ENCODE results near the gene HSPA12B. TPM values are rescaled to one million over a fixed set of nuclear protein-coding genes. Genes with fewer than 3 reads are reported as not detected.
A peak's percentile ranks its signal among the peaks of the same experiment; 100 is the strongest.

Gene HSPA12B
- total RNA-seq, 3 donors from 2014 or later (not counting 1 experiment from before 2014, with no cell fraction given) = not detected

DNA sequence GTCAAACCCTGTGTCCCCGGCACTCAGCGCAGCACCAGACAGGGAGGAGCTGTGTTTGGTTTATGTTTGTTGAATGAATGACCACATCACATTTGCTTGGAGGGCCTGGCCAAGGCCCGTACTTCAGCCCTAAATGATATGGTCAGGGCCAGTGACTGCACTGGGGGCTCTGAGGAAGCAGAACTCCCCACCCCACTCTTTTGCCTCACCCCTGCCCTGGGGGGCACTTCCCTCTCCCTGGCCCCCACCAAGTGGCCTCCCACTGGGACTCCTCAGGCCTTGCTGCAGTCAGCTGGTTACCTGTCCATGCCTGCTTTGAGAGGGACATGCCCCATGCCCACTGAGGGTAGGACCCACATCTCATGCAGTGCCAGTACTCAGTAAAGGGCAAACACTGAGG lies 32.2 kb downstream of the HSPA12B start:
- ATAC-seq = no peak
- H3K4me3 Mint-ChIP-seq = no peak overlapping the region
- H3K4me1 Mint-ChIP-seq = peaks cover 5 to 33% of the 10 kb centered on the region in 2 donors

DNA sequence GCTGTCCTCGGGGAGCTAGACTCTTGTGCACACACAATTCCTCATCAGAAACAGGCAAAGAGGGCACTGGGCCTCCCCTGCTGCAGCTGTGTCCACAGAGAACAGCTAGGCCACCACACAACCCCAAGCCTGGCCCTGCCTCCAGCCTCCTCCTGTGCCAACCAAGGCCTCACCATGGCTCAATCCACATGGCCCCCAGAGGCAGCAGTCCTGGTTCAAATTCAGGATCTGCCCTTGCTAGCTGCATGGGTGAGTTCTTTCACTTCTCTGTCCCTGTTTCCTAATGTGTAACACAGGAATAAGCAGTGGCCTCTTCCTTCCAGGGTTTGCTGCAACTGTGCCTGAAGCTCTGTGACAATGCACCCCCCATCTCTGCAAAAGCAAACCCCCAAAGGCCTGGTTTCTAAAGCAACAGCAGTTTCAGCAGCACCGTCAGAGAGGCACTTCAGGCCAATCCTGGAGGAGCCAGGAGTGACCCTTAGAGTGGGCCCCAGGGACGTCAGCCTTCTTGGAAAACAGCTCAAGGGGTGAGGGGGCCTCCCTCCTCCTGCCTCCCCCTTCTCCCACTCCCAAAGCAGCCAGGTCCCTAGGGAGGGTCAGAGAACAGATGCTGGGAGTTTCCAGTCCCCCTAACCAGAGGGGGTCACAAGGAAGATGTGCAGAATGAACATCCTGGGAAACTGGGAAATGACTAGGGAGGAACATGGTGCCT lies 32.8 kb downstream of the HSPA12B start:
- no peak for DNase-seq
- Mint-ChIP-seq H3K27me3 (ENCODE audit: low read depth in 2 of 2) (no peaks in the 10 kb centered on the region), H3K36me3 (no peaks in the 10 kb centered on the region), H3K4me1 (peaks cover 5 to 33% of the 10 kb centered on the region in 2 donors), H3K27ac (no peak overlapping the region), H3K4me3 (no peak overlapping the region), H3K9me3 (no peaks in the 10 kb centered on the region)
- WGBS (ENCODE audit: insufficient coverage) = 95% methylated on average over 3 of the region's 3 CpGs
- no peaks in the 10 kb centered on the region for H3K27me3 ChIP-seq (ENCODE audit: control insufficient read depth, insufficient read depth, low read length)
- H3K4me1 ChIP-seq (ENCODE audit: control insufficient read depth, insufficient read depth, low read length) = peaks cover 45% of the 10 kb centered on the region
- H3K4me3 ChIP-seq (ENCODE audit: low read length) = no peak overlapping the region
- no peak for ATAC-seq
- no peak overlapping the region for H3K27ac ChIP-seq (ENCODE audit: low read length)
- TF ChIP-seq, protein P1, sequence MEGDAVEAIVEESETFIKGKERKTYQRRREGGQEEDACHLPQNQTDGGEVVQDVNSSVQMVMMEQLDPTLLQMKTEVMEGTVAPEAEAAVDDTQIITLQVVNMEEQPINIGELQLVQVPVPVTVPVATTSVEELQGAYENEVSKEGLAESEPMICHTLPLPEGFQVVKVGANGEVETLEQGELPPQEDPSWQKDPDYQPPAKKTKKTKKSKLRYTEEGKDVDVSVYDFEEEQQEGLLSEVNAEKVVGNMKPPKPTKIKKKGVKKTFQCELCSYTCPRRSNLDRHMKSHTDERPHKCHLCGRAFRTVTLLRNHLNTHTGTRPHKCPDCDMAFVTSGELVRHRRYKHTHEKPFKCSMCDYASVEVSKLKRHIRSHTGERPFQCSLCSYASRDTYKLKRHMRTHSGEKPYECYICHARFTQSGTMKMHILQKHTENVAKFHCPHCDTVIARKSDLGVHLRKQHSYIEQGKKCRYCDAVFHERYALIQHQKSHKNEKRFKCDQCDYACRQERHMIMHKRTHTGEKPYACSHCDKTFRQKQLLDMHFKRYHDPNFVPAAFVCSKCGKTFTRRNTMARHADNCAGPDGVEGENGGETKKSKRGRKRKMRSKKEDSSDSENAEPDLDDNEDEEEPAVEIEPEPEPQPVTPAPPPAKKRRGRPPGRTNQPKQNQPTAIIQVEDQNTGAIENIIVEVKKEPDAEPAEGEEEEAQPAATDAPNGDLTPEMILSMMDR (IDR thresholded peaks at IDR 0.05) = no peak
- no peaks in the 10 kb centered on the region for H3K36me3 ChIP-seq (ENCODE audit: control insufficient read depth, insufficient read depth, low read length)
- no peaks in the 10 kb centered on the region for H3K9me3 ChIP-seq (ENCODE audit: control insufficient read depth, insufficient read depth, low read length)
- intact Hi-C loops (cut with micrococcal nuclease) = no loop called here

More for the DNA sequence above, 32.2 kb downstream of the HSPA12B start:
- H3K36me3 ChIP-seq (ENCODE audit: control insufficient read depth, insufficient read depth, low read length) = no peaks in the 10 kb centered on the region
- no peaks in the 10 kb centered on the region for H3K27me3 Mint-ChIP-seq (ENCODE audit: low read depth in 2 of 2)
- H3K27me3 ChIP-seq (ENCODE audit: control insufficient read depth, insufficient read depth, low read length) = no peaks in the 10 kb centered on the region
- H3K4me1 ChIP-seq (ENCODE audit: control insufficient read depth, insufficient read depth, low read length) = peaks cover 45% of the 10 kb centered on the region
- H3K9me3 Mint-ChIP-seq = no peaks in the 10 kb centered on the region
- H3K27ac ChIP-seq (ENCODE audit: low read length) = no peak overlapping the region
- no peaks in the 10 kb centered on the region for H3K36me3 Mint-ChIP-seq
- TF ChIP-seq, protein P1 (IDR thresholded peaks at IDR 0.05) = no peak
- DNase-seq = no peak
- WGBS (ENCODE audit: insufficient coverage) = 97% methylated on average over 3 of the region's 3 CpGs
- H3K27ac Mint-ChIP-seq = no peak overlapping the region
- H3K9me3 ChIP-seq (ENCODE audit: control insufficient read depth, insufficient read depth, low read length) = no peaks in the 10 kb centered on the region
- no peak overlapping the region for H3K4me3 ChIP-seq (ENCODE audit: low read length)
- intact Hi-C loops (cut with micrococcal nuclease) = no loop called here

DNA sequence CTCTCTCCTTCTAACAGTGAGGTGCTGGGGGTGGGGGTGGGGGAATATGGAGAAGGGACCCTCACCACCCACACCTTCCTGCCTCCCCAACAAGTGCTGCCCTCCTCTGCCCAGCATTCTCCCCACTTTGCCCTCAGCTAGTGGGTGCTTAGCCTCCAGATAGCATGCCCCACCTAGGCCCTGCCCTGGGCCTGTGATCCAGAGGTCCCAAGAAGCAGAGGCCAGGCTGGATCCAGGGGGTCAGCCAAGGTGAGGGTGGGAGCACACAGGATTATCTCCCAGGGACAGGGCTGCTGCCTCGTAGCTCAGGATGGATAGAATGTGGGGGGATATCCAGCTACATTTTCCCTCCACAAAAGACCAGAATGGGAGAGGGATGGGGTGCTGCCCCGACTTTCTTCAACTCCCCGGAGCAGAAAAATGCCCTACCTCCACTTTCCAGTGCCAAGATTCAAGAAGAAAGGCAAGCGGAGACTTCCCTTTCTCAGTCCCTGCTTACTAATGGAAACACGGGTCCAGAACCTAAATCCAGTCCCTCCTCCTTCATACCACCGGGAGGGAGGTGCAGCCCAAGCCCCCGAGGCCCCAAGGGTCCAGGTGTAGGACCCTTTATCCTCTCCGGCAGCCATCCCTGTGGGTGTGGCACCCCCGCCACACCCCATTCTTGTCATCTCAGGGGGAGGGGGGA lies 34.1 kb downstream of the HSPA12B start:
- H3K9me3 ChIP-seq (ENCODE audit: control insufficient read depth, insufficient read depth, low read length) = no peaks in the 10 kb centered on the region
- intact Hi-C loops (cut with micrococcal nuclease) = no loop called here
- 39% methylated on average over 8 of the region's 9 CpGs for WGBS (ENCODE audit: insufficient coverage)
- peaks cover 45% of the 10 kb centered on the region for H3K4me1 ChIP-seq (ENCODE audit: control insufficient read depth, insufficient read depth, low read length)
- DNase-seq (no peak), ATAC-seq (no peak)
- H3K4me3 Mint-ChIP-seq = peak overlapping the region; percentile 76
- no peaks in the 10 kb centered on the region for H3K36me3 ChIP-seq (ENCODE audit: control insufficient read depth, insufficient read depth, low read length)
- H3K4me1 Mint-ChIP-seq = peaks cover 5 to 33% of the 10 kb centered on the region in 2 donors
- H3K27ac ChIP-seq (ENCODE audit: low read length) = no peak overlapping the region
- TF ChIP-seq, protein P1 (IDR thresholded peaks at IDR 0.05) = no peak
- peak overlapping the region; percentile 81 for H3K4me3 ChIP-seq (ENCODE audit: low read length)
- H3K36me3 Mint-ChIP-seq = no peaks in the 10 kb centered on the region
- H3K27me3 ChIP-seq (ENCODE audit: control insufficient read depth, insufficient read depth, low read length) = no peaks in the 10 kb centered on the region
- peak overlapping the region in 1 of 2 donors; percentile 94 for H3K27ac Mint-ChIP-seq
- no peaks in the 10 kb centered on the region for H3K9me3 Mint-ChIP-seq
- H3K27me3 Mint-ChIP-seq (ENCODE audit: low read depth in 2 of 2) = no peaks in the 10 kb centered on the region
